K562 (cell line): Measurements from ENCODE around the gene PIMREG. TPM values are rescaled to one million over a fixed set of nuclear protein-coding genes. Genes with fewer than 3 reads are reported as not detected.

Source experiments
- ATAC-seq: fragments of 200-7000 bp; cut with Tn5 transposase; 3 replicates; pipeline ENCODE4 v1.9.1; 2020; ENCODE audit warnings: moderate library complexity
- BruUV-seq: library from RNA; stranded (reverse); fragments of 400-500 nt; replicated peaks from 2 replicates; lab custom pipeline; 2021; lab: Mats Ljungman, UMichigan
- CTCF ChIA-PET: fragments of 300-600 bp; formaldehyde crosslinking; extraction: SDS; loops from one replicate; lab custom pipeline; 2021; ENCODE audit warnings: low intra/inter-chr PET ratio; lab: Yijun Ruan, JAX
- POLR2A ChIA-PET: fragments of 300-600, 350-650 bp; sonication (Branson Sonifier 250); formaldehyde crosslinking; extraction: SDS; loops from one replicate; lab custom pipeline; 2021; ENCODE audit warnings: antibody characterized with exemption, inconsistent platforms; lab: Yijun Ruan, JAX
- DNase-seq, 4 experiments: peaks; one replicate each; pipeline versions ENCODE4 v3.0.0 to v3.0.0-alpha.2; 2011 to 2018; ENCODE audit warnings: low spot score in 3 of 4, mixed read lengths in 3 of 4; ENCODE audit errors: extremely low read depth in 1 of 4
- FAIRE-seq: peaks from 2 replicates; lab custom pipeline; 2011; peaks lifted over from hg19 to GRCh38; lab: Jason Lieb, UNC
- H2AFZ ChIP-seq: 2 replicates; pipeline ENCODE4 v1.6.0; 2011; ENCODE audit warnings: low read depth, low read length, control low read depth, inconsistent platforms
- H3K27ac ChIP-seq: fragments of 200-600 bp; 3 replicates; pipeline ENCODE4 v1.8.0; 2011; ENCODE audit warnings: low read depth, mild to moderate bottlenecking, control low read depth, inconsistent platforms, low read length, moderate library complexity, mixed read lengths; ENCODE audit errors: extremely low read depth
- H3K27me3 ChIP-seq, 2 experiments: fragments of 300-600 bp in 1 of 2; 2 replicates in 1 of 2; 3 replicates in 1 of 2; pipeline versions ENCODE4 v1.6.0 to v1.8.0; 2011; ENCODE audit warnings: inconsistent platforms in 2 of 2, low read length in 2 of 2, mild to moderate bottlenecking in 1 of 2, mixed read lengths in 1 of 2, moderate library complexity in 1 of 2; ENCODE audit not compliant: control insufficient read depth in 2 of 2, insufficient read depth in 2 of 2
- H3K36me3 ChIP-seq: fragments of 300-600 bp; 3 replicates; pipeline ENCODE4 v1.8.0; 2011; ENCODE audit warnings: mild to moderate bottlenecking, low read length, inconsistent platforms; ENCODE audit not compliant: control insufficient read depth, insufficient read depth
- H3K4me1 ChIP-seq, 2 experiments: fragments of 200-600 bp in 1 of 2; replicated peaks in 1 of 2; 2 replicates in 1 of 2; 3 replicates in 1 of 2; pipeline versions ENCODE4 v1.5.1 to v1.8.0; 2011; ENCODE audit warnings: inconsistent platforms in 2 of 2, low read length in 2 of 2, mild to moderate bottlenecking in 1 of 2, mixed read lengths in 1 of 2, moderate library complexity in 1 of 2; ENCODE audit not compliant: control insufficient read depth in 2 of 2, insufficient read depth in 2 of 2
- H3K4me2 ChIP-seq: 2 replicates; pipeline ENCODE4 v1.6.1; 2011; ENCODE audit warnings: low read length, control low read depth, inconsistent platforms, mixed read lengths; ENCODE audit not compliant: insufficient read depth
- H3K4me3 ChIP-seq: fragments of 200-600 bp; sonication (generic), shearing (Covaris generic); 2 replicates; pipeline ENCODE4 v1.5.1; 2016; ENCODE audit warnings: control low read depth, inconsistent platforms
- H3K79me2 ChIP-seq: fragments of 200-600 bp; 3 replicates; pipeline ENCODE4 v1.8.0; 2011; ENCODE audit warnings: low read length, inconsistent platforms; ENCODE audit not compliant: control insufficient read depth, insufficient read depth
- H3K9ac ChIP-seq, 2 experiments: 2 replicates each; pipeline versions ENCODE4 v1.6.0 to v1.6.1; 2011; ENCODE audit warnings: low read depth in 2 of 2, low read length in 2 of 2, control low read depth in 1 of 2, inconsistent platforms in 1 of 2, mild to moderate bottlenecking in 1 of 2, mixed read lengths in 1 of 2; ENCODE audit not compliant: insufficient read depth in 1 of 2
- H3K9me1 ChIP-seq: one replicate; pipeline ENCODE4 v1.6.0; 2011; ENCODE audit warnings: inconsistent platforms, mild to moderate bottlenecking, low read length, moderate library complexity; ENCODE audit not compliant: control insufficient read depth, insufficient read depth
- H3K9me3 ChIP-seq: replicated peaks from 2 replicates; pipeline ENCODE4 v1.5.1; 2011; ENCODE audit warnings: low read depth, low read length, inconsistent platforms; ENCODE audit not compliant: control insufficient read depth, insufficient read depth
- H4K20me1 ChIP-seq: replicated peaks from 2 replicates; pipeline ENCODE4 v1.6.1; 2011; ENCODE audit warnings: low read length, inconsistent platforms, mixed read lengths; ENCODE audit not compliant: control insufficient read depth, insufficient read depth
- CTCF ChIP-seq, 3 experiments: IDR thresholded peaks in 2 of 3; conservative IDR thresholded peaks in 1 of 3; 2 replicates each; pipeline ENCODE4 v1.5.1; 2011 to 2012; ENCODE audit warnings: low read length in 3 of 3, mild to moderate bottlenecking in 3 of 3, control low read depth in 2 of 3, improper control_type of control experiment in 1 of 3, inconsistent platforms in 1 of 3, low read depth in 1 of 3, mixed read lengths in 1 of 3, moderate library complexity in 1 of 3; ENCODE audit not compliant: insufficient read depth in 2 of 3
- HNRNPL ChIP-seq: fragments of 200-400 bp; formaldehyde crosslinking; IDR thresholded peaks from 2 replicates; pipeline ENCODE4 v1.6.1; 2017; ENCODE audit warnings: low read depth, mild to moderate bottlenecking, low read length
- RAD21 ChIP-seq, 2 experiments: fragments of 250-450 bp in 1 of 2; fragments of 450-650 bp in 1 of 2; sonication (Bioruptor Pico) in 1 of 2; formaldehyde crosslinking in 1 of 2; IDR thresholded peaks in 1 of 2; conservative IDR thresholded peaks in 1 of 2; 2 replicates each; pipeline versions ENCODE4 v1.4.0 to v1.8.0; 2020 to 2022; ENCODE audit warnings: mild to moderate bottlenecking in 2 of 2, moderate library complexity in 1 of 2
- RBM25 ChIP-seq: fragments of 200-400 bp; formaldehyde crosslinking; IDR thresholded peaks from 2 replicates; pipeline ENCODE4 v1.6.1; 2018; ENCODE audit warnings: low read length, low read depth, moderate library complexity; ENCODE audit not compliant: severe bottlenecking
- SMC3 ChIP-seq: conservative IDR thresholded peaks from 2 replicates; pipeline ENCODE4 v1.6.1; 2011; ENCODE audit warnings: low read depth, low read length, improper control_type of control experiment; ENCODE audit not compliant: insufficient read depth
- WGBS: fragments of 100-300 bp; shearing (Covaris generic); methylation state at CpG from one replicate; pipeline ENCODE4 v1.1.6; 2016; ENCODE audit warnings: low coverage, mixed read lengths; ENCODE audit not compliant: insufficient coverage; ENCODE audit errors: missing lambda C conversion rate; 5-methylcytosine and 5-hydroxymethylcytosine counted together
- in situ Hi-C: fragments of 300-500 bp; cut with MboI; formaldehyde crosslinking; loops from 4 replicates; pipeline ENCODE4 v1.15.0; 2018; ENCODE audit warnings: inconsistent platforms, mixed read lengths
- intact Hi-C: fragments of 100-400 bp; cut with micrococcal nuclease; formaldehyde crosslinking; loops from 2 replicates; pipeline ENCODE4 v1.14.2; 2022
- polyA plus RNA-seq, 8 experiments: library from polyadenylated mRNA; depleted of rRNA in 4 of 8; stranded (reverse) in 5 of 8; unstranded in 3 of 8; fragments of >200 nt; fragmentation: Nextera tagmentation in 2 of 8; fragmentation: Illumina TruSeq in 1 of 8; extraction: Ambion mirVana in 2 of 8; extraction: Trizol in 1 of 8; gene quantifications; 2 replicates each; pipeline versions ENCODE4 v1.2.1 to v1.2.3, GENCODE V29; 2011 to 2014; ENCODE audit warnings: inconsistent platforms in 1 of 8, missing spikeins in 1 of 8
- total RNA-seq, 7 experiments: library from RNA; depleted of rRNA in 6 of 7; stranded (reverse); fragments of >200 nt in 6 of 7; fragmentation: Illumina TruSeq in 2 of 7; extraction: Trizol in 2 of 7; gene quantifications; 2 replicates each; pipeline versions ENCODE4 v1.2.1 to v1.2.3, GENCODE V29; 2011 to 2021; ENCODE audit warnings: low replicate concordance in 1 of 7

The PIMREG gene
- total and polyA plus RNA-seq, 9 of the 15 experiments (the other 6 are each of a cell fraction or from before 2014, with no cell fraction given), result 1.1 to 16.7 (median 9.4) TPM

GRCh38 chr17:6413065-6413464 is 31.2 kb upstream of the PIMREG start:
- Histone ChIP-seq H2AFZ (no peak overlapping the region), H3K4me1 (no peaks in the 10 kb centered on the region), H3K27ac (no peak overlapping the region), H3K27me3 (peaks cover 0 to 26% of the 10 kb centered on the region in 2 experiments; a peak in 3 of 5 replicates), H3K36me3 (no peaks in the 10 kb centered on the region), H3K9ac (no peak overlapping the region), H3K4me3 (no peak overlapping the region), H3K79me2 (no peaks in the 10 kb centered on the region), H3K9me1 (no peaks in the 10 kb centered on the region), H4K20me1 (no peaks in the 10 kb centered on the region), H3K4me2 (no peak overlapping the region), H3K9me3 (no peaks in the 10 kb centered on the region)
- ATAC-seq (peak; percentile 78), DNase-seq (peak; percentile 11 to 52 (median 26)), FAIRE-seq (peak; percentile 52)
- 11% methylated on average over 1 of the region's 1 CpG for WGBS
- TF ChIP-seq RAD21 (CRISPR knock-in tag; conservative IDR thresholded peaks at IDR 0.05 in 1 of 2, IDR thresholded peaks at IDR 0.05 in 1 of 2) (peak; percentile 15 to 70; a peak in 2 of 4 replicates), CTCF (IDR thresholded peaks at IDR 0.05 in 2 of 3, conservative IDR thresholded peaks at IDR 0.05 in 1 of 3; ENCODE audit: insufficient read depth in 2 of 3, low read depth in 1 of 3, low read length in 3 of 3) (peak; percentile 31 to 66 (median 50); a peak in 4 of 6 replicates), HNRNPL (no peak), RBM25 (peak; percentile 72), SMC3 (peak; percentile 25; the same call in 1 of the 2 replicates)
- in situ Hi-C loops (loop anchor here (25.0 kb wide), 1 partner anchor 701 kb away; no protein-coding TSS in a partner anchor), intact Hi-C loops (no loop called here)
- ChIA-PET CTCF (interaction anchor here (0.7 kb wide), 1 partner anchor 23 kb away, joined by 3 read pairs; no protein-coding TSS in a partner anchor), POLR2A (interaction anchor here (0.6 to 0.7 kb wide), 2 partner anchors 16 to 818 kb away, joined by 3 read pairs; no protein-coding TSS in a partner anchor)
- BruUV-seq, result no TSS peak
